ENCODE results near the gene SLAIN2.
"Not testable (repeated sequence)": the region's sequence is repeated elsewhere in the genome, so short reads cannot be mapped to it uniquely, and the experiment has no call there.

The SLAIN2 gene

DNA sequence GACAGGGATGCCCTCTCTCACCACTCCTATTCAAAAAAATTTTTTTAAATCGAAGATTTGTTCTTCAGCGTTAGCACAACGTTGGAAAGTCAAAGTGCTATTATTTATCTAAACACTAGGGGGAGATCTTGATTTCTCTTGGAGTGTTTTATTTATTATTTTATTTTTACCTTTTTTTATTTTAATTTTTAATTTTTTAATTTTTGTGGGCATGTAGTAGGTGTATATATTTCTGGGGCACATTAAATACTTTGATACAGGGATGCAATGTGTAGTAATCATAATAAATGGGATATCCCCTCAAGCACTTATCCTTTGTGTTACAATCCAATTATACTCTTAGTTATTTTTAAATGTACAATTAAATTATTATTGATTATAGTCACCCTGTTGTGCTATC, 104.4 kb downstream of the SLAIN2 start:
- DNase-seq (ENCODE audit: low read depth): no peak

- DNase-seq (ENCODE audit: low read depth): no peak
Measured at GRCh38 chr4:48446642-48447041, 105.3 kb downstream of the SLAIN2 start.

DNA sequence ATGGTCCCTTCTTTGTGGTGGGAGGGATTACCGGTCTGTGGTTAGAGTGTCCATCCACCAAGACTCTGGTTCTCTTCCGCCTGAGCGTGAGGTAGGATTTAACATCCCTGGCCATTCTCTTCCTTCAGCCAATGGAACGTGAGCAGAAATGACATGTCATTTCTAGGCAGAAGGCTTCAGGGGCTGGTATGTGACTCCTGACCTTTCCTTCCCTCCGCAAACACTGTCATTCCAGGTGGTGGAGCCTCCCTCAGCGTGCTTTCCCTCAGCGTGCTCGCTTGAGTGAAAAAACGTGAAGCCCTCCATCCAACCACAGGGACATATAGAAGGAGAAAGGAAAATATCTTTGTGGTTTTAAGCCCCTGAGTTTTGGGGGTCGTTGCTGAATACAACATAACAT, 107.8 kb downstream of the SLAIN2 start:
- no peak for DNase-seq (ENCODE audit: low read depth)

- DNase-seq (ENCODE audit: low read depth): no peak
Measured at GRCh38 chr4:48450740-48451139, 109.4 kb downstream of the SLAIN2 start.

- DNase-seq (ENCODE audit: low read depth): not testable (repeated sequence)
Measured at GRCh38 chr4:48451656-48452055, 110.3 kb downstream of the SLAIN2 start.

- DNase-seq (ENCODE audit: low read depth): no peak
Measured at GRCh38 chr4:48454591-48454990, 113.3 kb downstream of the SLAIN2 start.

DNA sequence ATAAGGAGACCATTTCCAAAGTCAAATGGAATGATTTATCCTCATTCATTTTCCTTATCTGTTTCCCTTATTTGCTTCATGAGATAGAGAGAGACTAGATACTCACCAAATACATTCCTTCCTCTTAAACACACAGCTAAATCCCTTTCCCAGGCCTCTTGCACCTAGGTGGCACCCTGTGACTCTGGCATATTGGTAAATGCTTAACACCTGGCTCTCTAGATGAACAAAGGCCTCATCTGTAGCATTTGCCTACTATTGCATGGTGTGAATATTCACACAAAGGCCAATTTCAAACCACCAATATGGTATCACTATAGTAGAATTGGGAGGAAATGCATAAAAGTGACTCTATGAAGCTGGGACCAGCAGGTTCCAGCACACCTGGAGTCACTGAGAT, 119.7 kb downstream of the SLAIN2 start:
- DNase-seq (ENCODE audit: low read depth): no peak

GRCh38 chr4:48462363-48462762, 121.0 kb downstream of the SLAIN2 start:
- DNase-seq (ENCODE audit: low read depth): no peak

GRCh38 chr4:48467442-48467841, 126.1 kb downstream of the SLAIN2 start:
- no peak for DNase-seq (ENCODE audit: low read depth)

- no peak for DNase-seq (ENCODE audit: low read depth)
Measured at GRCh38 chr4:48467891-48468290, 126.6 kb downstream of the SLAIN2 start.

DNA sequence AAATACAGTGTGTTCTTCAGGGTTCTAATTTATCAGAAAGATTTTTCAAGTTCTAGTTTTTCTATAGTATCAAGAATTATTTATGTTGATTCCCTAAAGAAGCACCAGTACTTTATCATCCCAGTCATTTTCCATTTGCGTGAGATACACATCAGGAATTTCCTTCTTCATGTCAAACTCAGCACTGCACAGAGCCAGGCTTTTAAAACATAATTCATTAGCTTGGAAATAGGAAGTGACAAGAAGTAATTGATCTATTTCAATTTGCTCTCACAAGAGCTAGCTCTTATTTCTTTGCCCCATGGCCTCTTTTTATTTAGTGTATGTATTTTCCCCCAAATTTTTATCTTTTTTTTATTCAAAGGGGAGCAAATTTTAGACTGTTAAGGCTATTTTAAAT, 128.8 kb downstream of the SLAIN2 start:
- no peak for DNase-seq (ENCODE audit: low read depth)

- DNase-seq (ENCODE audit: low read depth): no peak
Measured at GRCh38 chr4:48470570-48470969, 129.2 kb downstream of the SLAIN2 start.

- no peak for DNase-seq (ENCODE audit: low read depth)
Measured at GRCh38 chr4:48472794-48473193, 131.5 kb downstream of the SLAIN2 start.

DNA sequence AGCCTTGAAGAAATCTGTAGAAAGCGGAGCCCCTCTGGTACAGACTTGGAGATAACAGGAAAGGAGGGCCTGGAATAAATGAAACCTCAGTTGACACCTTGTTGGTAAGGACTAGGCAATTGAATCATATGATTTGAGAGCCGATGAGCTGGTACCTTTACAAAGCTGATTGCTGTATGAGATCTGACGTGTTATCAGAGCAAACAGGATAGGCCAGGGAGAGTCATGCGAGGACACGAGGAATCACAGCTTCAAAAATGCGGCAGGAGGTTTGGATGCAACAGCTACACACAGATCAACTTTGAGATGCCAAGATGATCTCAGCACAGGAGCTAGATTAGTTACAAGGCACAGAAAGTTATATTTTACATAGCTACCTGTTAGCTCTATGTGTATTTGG, 134.4 kb downstream of the SLAIN2 start:
- DNase-seq (ENCODE audit: low read depth): no peak
